Measurements from ENCODE around the gene BHLHE23. TPM values are rescaled to one million over a fixed set of nuclear protein-coding genes. Genes with fewer than 3 reads are reported as not detected.
"Not testable (repeated sequence)": the region's sequence is repeated elsewhere in the genome, so short reads cannot be mapped to it uniquely, and the experiment has no call there.

The BHLHE23 gene
- total RNA-seq, 1 donor: 1.3 TPM

DNA sequence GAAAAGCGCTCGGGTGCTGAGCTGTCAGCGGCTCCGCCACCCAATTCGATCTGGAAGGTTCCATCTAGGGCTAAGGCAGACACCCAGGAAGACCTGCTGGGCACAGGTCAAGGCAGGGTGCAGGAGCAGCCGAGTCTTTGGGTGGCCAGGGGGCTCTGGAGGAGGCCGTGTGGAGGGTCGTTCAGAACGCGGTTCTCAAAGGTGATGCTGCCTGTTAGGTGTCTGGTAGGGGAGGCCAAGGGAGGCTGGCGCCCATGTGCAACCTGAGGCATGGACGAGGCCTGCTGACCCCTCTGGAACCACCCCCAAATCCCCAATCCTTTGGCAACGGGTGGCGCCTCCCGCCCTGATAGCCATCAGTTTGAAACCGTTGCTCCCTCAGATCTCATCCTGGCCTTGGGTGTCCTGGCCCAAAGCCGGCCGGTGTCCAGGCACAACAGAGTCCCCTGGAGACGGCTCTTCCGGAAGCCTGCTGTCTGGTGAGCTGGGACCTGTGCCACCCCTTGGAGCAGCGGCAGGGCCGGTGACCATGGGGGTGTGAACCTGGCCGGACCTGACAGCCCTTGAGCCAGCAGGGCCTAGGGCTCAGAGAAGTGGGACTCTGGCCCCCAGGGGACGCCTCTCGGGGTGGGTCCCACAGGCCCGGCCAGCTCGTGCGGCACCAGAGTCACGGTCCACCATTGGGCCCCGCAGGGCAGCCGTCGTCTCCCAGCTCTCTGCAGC is 43.7 kb downstream of the BHLHE23 start:
- no peak for DNase-seq (ENCODE audit: low read depth in 2 of 3, low spot score in 2 of 3)

DNA sequence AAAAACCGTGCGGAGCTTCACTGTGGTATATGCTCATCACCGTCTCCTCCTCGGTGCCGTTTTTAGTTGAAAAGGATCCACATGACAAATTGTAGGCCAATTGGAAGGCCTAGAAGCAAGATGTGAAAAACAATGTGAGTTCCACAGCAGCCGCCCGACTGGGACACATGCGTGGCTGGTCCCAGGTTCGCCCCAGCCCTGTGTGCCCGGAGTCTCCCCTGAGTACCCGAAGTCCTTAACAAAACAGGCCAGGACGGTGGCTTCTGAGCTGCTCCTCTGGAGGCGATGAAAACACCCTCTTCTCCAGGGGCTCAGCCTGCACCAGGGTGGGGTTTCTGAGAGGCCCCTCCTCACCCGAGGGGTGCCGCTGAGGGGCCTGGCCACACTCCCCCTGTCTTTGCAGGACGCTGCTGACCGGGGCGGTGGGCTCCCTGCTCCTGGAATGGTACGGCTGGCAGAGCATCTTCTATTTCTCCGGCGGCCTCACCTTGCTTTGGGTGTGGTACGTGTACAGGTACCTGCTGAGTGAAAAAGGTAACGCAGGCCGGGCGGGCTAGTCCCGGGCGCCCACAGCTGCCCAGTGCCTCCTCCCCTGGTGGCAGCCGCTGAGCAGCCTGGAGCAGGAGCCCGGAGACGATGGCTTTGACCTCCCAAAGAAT is 44.4 kb downstream of the BHLHE23 start:
- no peak for DNase-seq (ENCODE audit: low read depth in 2 of 3, low spot score in 2 of 3)

DNA sequence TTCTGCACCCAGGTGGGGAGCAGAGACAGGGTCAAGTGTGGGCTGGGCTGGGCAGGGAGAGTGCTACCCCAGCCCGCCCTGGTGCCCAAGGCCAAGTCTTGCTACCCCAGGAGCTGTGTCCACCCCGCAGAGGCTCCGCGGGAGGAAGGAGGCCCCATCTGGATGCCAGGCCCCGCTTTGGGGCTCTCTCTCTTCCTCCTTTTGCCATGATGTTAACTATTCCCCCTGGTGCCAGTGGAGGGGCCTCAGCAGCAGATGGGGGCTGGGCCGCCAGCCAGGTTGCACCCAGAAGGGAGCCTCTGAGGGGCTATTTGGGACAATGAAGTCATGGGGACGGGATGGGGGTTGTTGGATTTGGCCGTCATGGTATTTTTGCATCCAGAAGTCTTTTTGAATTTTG is 45.0 kb downstream of the BHLHE23 start:
- DNase-seq (ENCODE audit: low read depth in 2 of 3, low spot score in 2 of 3): no peak

DNA sequence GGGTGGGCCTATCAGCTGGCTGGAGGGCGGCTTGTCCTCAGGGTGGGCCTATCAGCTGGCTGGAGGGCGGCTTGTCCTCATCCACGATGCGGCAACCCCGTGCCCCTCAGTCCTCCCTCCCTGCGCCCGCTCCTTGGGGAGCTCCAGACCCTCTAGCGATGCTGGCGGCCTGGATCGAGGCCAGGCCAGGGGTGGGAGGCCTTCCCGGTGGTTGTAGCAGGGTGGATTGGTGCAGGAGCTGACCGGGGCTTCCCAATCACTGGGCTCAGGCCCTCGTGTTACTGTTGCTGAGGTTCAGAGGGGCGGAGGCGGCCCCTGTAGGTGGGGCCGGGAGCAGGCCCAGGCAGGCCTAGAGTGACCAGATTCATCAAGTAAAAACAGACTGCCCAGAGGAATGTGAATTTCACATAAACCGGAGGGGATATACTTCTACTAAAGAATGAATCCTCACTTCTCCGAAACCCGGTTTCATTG is 45.4 kb downstream of the BHLHE23 start:
- DNase-seq (ENCODE audit: low read depth in 2 of 3, low spot score in 2 of 3): no peak

DNA sequence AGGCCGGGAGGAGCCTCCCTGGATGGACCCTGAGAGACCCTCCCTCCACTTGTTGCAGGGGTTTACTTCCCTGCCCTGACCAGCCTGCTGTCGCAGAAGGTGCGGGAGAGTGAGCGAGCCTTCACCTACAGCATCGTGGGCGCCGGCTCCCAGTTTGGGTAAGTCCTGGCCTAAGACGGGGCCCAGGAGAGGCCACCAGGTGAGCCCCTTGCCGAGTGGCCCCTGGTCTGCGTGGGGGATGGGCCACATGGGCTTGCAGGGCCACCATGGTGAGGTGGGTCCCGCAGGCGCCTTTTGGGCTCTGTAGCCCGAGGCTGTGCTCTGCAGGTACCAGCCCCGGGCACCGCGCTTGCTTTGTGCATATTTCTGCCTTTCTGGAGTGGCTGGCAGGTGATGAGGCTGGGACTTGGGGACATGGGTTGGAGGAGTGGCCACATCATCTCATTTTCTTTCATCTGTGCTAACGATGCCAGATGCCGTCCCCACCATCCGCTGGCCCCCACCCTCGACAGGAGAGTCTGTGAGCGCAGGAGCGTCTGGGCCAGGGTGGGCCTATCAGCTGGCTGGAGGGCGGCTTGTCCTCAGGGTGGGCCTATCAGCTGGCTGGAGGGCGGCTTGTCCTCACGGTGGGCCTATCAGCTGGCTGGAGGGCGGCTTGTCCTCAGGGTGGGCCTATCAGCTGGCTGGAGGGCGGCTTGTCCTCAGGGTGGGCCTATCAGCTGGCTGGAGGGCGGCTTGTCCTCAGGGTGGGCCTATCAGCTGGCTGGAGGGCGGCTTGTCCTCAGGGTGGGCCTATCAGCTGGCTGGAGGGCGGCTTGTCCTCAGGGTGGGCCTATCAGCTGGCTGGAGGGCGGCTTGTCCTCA is 46.1 kb downstream of the BHLHE23 start:
- not testable (repeated sequence) for DNase-seq (ENCODE audit: low read depth in 2 of 3, low spot score in 2 of 3)

DNA sequence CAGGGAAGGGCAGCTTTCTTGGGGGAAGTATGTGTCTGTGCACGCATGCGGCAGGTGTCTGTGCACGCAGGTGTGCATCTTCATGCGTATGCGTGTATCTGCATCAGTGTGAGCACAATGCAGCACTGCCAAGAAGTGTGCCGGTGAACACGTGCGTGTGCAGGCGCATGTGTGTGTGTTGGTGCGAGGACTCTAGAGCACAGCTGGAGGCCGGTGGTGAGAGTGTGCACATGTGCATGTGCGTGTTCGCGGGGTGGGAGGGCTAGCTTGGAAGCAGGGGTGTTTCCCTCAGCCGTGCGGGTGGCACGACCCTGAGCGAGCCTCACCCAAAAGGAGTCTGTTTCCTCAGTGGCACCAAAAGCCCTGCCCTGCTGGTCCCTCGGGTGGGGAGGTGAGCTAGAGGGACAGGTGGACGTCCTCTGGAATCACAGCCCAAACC is 46.7 kb downstream of the BHLHE23 start:
- DNase-seq (ENCODE audit: low read depth in 2 of 3, low spot score in 2 of 3): no peak

DNA sequence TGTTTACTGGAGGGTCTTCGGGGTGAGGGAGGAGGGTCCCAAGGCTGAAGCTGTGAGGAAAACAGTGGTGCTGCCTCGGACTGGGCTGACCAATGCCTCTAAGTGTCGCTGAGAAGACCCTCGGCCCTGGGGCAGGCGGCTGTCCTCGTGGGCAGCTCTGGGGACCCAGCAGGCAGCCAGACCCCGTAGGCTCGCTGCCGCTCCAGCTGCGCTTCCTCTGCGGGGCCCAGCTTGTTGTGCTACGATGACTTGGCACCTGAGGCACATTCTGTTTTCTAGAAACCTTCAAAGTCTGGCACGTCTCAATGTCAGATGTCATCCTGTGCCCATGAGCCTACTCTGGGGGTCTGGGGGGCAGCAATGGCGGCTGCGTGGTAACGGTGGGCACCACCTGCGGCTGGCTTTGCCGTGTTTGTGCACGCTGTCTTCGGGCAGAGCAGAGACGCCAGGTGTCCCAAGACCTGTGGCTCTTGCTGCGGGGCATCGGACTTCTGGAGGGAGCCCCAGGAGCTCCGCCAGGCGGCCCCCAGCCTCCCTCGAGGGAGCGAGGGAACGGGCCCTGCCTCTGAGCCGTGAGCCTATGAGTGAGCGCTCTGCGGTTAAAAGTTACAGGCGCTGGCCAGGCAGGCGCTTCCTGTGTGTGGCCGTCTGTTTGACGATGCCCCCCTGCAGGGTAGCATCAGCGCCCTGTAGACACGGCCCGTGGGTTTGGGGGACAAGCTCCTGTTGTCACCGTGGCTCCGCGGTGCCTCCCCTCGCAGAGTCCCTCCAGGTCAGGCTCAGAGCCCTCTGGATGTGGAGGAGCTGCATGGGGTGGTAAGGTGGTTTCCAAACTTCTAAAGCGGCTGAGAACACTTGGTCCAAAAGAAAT is 47.4 kb downstream of the BHLHE23 start:
- peak in 2 of 3 donors; percentile 72 to 86 for DNase-seq (ENCODE audit: low read depth in 2 of 3, low spot score in 2 of 3)

DNA sequence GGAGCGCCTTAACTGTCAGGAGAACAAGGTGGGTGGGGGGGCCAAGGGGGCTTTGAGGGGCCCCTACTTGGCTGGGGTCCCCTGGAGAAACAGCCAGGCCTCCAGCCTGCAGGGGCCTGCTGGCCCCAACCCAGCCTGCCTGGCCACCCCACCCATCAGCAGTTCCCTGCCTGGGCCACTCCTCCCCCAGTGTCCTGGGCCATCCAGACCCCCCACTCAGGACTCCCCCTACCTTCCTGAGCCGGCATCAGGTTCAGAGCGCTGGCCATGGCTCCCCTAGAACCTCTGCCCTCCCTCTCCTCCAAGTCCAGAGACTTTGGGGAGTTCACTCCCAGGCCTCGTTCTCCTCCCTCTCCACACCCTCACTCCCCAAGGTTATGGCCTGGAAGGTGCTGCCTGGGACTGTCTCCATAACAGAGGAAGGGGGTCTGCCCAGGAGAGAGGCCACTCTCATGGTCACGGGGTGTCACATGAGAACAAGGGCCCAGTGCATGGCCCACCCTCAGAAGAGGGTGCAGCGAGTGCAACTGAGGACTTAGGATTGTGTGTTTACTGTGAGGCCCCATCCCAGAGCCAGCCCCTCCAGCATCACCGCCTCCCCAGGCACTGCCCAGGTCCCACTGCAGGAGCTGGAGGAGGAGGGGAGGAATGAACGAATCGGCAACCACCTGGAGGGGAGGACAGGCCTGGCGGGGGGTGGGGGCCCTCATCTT is 48.2 kb downstream of the BHLHE23 start:
- no peak for DNase-seq (ENCODE audit: low read depth in 2 of 3, low spot score in 2 of 3)

DNA sequence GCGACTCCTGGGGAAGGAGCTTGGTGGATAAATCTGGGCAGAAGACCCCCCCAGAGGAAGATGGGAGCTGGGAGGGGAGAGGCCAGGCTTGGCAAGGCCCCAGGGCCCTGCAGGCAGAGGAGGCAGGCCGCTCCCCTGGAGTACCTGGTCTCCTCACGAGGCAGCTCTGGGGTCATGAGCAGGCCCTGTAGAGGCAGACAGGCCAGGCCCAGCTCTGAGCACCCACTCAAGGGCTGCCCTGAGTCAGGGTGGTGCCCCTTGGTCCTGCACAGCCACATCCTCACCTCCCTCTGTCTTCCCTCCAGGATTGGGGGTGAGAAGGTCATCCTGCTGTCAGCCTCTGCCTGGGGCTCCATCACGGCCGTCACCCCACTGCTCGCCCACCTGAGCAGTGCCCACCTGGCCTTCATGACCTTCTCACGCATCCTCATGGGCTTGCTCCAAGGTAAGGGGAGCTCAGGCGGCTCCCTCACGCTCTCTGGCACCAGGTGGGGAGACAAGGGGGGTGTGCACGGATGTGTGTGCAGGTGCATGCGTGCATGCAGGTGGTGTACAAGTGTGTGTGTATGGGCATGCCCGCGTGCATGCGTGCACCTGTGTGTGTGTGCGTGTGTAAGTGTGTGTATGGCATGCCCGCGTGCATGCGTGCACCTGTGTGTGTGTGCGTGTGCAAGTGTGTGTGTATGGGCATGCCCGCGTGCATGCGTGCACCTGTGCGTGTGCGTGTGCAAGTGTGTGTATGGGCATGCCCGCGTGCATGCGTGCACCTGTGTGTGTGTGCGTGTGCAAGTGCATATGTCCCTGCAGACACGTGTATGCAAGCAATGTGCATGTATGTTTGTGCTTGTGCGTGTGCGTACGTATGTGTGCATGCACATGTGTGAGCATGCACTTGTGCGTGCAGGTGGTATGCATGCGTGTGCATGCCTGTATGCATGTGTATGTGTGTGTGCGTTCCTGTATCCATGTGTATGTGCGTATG is 49.3 kb downstream of the BHLHE23 start:
- no peak for DNase-seq (ENCODE audit: low read depth in 2 of 3, low spot score in 2 of 3)

DNA sequence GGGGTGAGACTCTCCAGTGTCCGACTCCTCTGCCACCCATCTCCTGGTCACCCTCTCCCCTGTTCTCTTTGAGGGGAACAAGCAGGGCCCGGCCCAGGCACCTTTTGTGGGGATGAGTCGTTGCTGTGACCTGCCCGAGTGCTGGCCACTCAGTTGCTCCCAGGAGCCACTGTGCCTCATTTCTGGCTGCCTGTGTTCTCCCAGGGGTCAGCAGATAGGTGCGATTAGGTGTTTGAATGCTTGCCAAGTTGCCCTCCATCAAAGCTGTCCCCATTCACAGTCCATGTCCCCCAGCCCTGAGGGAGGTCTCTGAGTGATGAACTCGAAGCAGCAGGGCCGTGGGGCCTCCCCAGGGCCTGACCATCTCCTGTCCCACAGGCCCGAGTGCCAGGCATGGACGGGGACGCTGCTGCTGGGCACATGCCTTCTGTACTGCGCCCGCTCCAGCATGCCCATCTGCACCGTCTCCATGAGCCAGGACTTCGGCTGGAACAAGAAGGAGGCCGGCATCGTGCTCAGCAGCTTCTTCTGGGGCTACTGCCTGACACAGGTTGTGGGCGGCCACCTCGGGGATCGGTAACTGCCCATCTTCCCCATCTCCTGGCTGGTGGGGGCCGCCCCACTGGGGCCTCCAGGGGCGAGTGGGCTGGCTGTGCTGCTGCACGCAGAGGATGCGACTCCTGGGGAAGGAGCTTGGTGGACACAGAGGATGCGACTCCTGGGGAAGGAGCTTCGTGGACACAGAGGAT is 50.2 kb downstream of the BHLHE23 start:
- no peak for DNase-seq (ENCODE audit: low read depth in 2 of 3, low spot score in 2 of 3)

Other genes starting within 250 kb of the BHLHE23 start
- 14.8 TPM for gene MRGBP, start 210.5 kb downstream of the BHLHE23 start, total RNA-seq
- gene OGFR, start 202.1 kb downstream of the BHLHE23 start, total RNA-seq: 55.7 TPM
- 0.27 TPM for gene COL9A3, start 189.9 kb downstream of the BHLHE23 start, total RNA-seq
- 2.7 TPM for gene TCFL5, start 145.1 kb downstream of the BHLHE23 start, total RNA-seq
- gene DIDO1, start 80.5 kb downstream of the BHLHE23 start, total RNA-seq: 66.5 TPM
- gene GID8, start 68.8 kb downstream of the BHLHE23 start, total RNA-seq: 37.4 TPM
- gene SLC17A9, start 54.3 kb downstream of the BHLHE23 start, total RNA-seq: 28.8 TPM
- gene YTHDF1, start 209.2 kb upstream of the BHLHE23 start, total RNA-seq: 23.4 TPM
- gene BIRC7, start 228.9 kb upstream of the BHLHE23 start, total RNA-seq: not detected
- not detected for gene NKAIN4, start 247.5 kb upstream of the BHLHE23 start, total RNA-seq